GM13977 (cell line): ENCODE data around the gene SH3TC1.

Source experiments
- DNase-seq: peaks from one replicate; pipeline ENCODE4 v3.0.0; 2012; ENCODE audit warnings: low spot score
- CTCF ChIP-seq: IDR thresholded peaks from 2 replicates; pipeline ENCODE4 v1.5.1; 2012; ENCODE audit warnings: mild to moderate bottlenecking, control low read depth; ENCODE audit not compliant: insufficient read depth; ENCODE audit errors: extremely low read depth, missing control alignments
- in situ Hi-C: fragments of 300-500 bp; cut with MboI; formaldehyde crosslinking; loops from one replicate; pipeline ENCODE4 v1.12.0; 2022; ENCODE audit warnings: low sequenced_read_pairs, low pct_unique_long_range_greater_than_20kb, mixed read lengths, inconsistent platforms; ENCODE audit not compliant: unreplicated experiment

The SH3TC1 gene

DNA sequence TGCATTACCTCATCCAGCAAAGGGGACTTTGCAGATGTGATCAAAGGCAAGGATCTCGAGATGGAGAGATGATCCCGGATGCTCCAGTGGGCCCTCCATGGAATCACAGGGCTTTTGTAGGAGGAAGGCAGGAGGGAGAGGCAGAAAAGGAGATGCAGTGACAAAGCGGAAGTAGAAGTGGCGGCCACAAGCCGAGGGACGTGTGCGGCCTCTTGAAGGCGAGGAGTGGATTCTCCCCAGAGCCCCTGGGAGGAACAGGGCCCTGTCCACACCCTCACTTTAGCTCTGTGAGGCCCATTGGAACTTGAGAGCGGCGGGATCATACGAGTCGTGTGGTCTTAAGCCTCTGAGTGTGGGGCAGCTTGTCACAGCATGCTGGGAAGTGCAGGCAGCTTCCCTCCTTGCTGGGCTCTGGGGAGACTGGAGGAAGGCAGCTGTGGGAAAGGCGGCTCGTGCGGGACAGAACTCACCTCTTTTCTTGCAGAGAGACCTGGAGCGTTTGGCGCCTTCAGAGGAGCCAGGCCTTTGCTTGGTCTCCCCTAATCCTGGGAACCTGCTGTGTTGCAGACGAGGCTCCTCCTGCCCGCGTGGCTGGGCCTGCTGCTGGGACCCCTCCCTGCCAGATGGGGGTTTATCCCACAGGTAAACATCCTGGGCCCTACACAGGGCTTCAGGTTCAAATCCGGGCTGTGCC lies 10.2 kb downstream of the SH3TC1 start:
- no peak for TF ChIP-seq CTCF
- in situ Hi-C loops, result no loop called here
- DNase-seq, result no peak

GRCh38 chr4:8210010-8210409 lies 10.9 kb downstream of the SH3TC1 start:
- in situ Hi-C loops, result no loop called here
- no peak for TF ChIP-seq CTCF
- no peak for DNase-seq

- DNase-seq, result no peak
- in situ Hi-C loops, result no loop called here
- no peak for TF ChIP-seq CTCF
These were observed 11.5 kb downstream of the SH3TC1 start for GRCh38 chr4:8210616-8211015.

DNA sequence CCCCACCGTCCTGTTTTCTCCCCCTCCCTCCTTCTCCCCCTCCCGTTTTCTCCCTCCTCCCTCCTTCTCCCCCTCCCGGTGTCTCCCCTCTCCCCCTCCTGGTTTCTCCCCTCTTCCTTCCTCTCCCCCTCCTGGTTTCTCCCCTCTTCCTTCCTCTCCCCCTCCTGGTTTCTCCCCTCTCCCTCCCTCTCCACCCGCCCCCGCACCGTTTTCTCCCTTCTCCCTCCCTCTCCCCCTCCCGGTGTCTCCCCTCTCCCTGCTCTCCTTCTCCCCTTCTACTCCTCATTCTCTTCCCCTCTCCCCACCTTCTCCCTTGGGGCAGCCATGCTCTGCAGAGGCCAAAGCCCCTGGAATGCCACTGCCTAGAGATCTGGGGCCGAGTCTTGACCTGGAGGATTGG lies 12.2 kb downstream of the SH3TC1 start:
- DNase-seq, result no peak
- no peak for TF ChIP-seq CTCF
- in situ Hi-C loops, result no loop called here

DNA sequence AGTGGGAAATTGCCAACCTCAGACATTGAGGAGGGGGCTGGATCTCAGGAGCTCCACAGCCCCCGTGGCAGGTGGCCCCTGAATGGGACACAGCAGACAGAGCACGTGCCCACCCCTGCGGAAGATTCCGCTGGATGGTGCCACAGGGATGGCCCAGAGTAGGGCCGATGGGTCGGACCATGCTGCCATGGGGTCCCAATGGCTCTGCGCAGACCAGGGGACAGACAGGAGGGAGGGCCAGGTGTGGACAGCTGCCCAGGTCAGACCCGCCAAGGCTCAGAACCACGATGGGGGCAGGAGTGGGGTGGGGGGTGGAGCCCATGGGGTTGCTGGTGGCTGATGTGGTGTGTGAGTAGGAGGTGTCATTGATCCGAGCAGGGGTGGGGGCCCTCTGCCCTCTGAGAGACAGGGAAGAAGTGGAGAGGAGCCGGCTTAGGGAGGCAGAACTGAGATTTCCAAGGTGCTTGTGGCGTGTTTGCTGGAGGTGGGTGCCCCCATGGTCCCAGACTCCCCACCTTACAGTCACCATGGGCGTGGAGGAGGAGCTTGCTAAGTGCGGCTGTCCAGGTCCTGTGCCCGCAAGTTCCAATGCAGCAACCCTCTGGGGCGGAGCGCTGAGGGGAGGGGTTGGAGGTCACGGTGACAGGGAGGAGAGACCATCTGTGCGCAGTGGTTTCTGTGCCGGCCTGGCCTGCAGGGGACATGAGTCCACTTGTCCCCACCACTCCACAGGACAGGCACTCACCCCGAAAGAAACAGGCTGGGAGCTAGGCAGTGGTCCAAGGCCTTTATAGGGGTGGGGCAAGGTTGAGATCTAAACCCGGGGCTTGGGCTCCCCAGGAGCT lies 12.9 kb downstream of the SH3TC1 start:
- DNase-seq, result no peak
- in situ Hi-C loops, result no loop called here
- TF ChIP-seq CTCF, result no peak

- in situ Hi-C loops, result no loop called here
- TF ChIP-seq CTCF, result no peak
- no peak for DNase-seq
These were observed 13.5 kb downstream of the SH3TC1 start for GRCh38 chr4:8212622-8213021.
